Fibroblast of skin of left quadriceps (primary cell): Measurements from ENCODE around the gene AVEN.
A peak's percentile ranks its signal among the peaks of the same experiment; 100 is the strongest.
"Not testable (repeated sequence)": the region's sequence is repeated elsewhere in the genome, so short reads cannot be mapped to it uniquely, and the experiment has no call there.

Experiments
- DNase-seq, 2 experiments: peaks; one replicate each; pipeline ENCODE4 v3.0.0-alpha.2; 2013; ENCODE audit warnings: low read depth in 2 of 2

AVEN gene

GRCh38 chr15:34039790-34040113, 748 bp upstream of the AVEN start:
- DNase-seq, result no peak

DNA sequence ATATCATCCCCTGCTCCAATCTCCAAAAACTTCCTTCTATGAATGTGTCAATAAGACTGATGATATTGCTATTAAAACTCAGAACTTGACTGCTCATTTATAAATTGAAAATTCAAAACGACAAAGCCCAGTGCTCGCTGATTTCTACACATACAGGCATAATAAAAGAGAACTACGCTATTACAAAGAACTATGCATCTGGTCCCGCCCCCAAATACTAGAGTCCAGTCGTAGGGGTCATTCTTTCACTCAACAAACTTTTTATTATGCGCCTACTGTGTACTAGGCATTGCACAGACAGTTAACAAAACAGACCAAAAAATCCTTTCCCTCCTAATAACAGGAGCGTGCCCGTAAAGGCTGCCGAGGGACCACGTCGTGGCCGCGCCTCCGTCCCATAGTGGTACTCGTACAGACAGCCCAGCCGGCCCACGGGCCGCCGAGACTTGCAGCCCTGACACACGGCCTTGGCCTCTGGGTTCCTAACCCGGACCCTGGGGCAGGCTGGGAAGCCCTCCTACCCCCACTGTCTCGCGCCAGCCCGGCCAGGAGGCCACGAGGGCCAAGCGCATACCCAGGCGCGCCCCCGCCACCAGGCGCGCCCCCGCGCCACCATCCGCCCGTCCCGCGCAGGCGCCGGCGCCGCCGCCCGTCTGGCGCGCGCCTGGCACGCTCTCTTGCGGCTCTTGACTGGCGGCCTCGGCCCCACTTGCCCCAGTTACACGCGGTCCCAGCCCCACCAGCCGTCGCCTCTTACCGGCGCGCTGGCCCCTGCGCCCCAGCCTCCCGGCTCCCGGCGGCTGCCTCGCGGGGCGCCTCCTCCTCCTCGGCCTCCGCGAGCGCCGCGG, 757 bp downstream of the AVEN start:
- peak; percentile 34 to 52 for DNase-seq

GRCh38 chr15:34031987-34032760, 6.8 kb downstream of the AVEN start:
- no peak for DNase-seq

DNA sequence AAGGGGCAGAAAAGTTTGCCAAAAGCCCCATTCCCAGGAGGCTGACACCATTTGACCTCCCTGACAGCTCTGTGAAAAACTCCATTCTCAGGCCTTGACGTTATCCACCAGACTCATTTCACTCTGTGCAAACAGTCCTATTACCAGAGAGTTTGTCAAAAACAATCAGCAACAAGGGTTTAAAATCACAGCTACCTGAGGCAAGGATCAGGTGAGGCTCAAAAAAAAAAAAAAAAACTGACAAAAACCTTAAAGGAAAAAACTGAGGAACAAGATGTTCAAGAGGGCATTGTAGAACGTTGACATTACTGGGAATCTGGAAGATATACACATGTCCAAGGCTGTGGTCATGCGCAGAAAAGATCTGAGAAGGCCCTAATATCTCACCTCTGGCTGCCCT, 11.4 kb downstream of the AVEN start:
- DNase-seq, result no peak

DNA sequence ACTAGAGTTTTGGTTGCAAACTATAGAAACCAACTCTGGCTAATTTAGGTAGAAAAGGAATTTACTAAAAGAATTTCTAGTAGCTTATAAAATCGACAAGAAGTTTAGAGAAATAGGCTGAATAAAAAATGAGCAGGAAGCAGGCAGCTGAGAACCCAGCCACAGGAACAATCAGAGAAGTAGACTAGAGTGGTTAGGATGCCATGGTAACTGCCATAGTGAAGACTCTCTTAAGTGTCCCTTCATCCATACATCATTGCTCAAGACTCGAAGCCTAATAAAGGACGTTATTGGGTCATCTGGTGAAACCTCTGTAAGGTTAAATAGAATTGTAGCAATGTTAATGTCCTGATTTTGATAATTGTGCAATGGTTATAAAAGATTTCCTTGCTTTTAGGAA, 13.8 kb downstream of the AVEN start:
- no peak for DNase-seq

DNA sequence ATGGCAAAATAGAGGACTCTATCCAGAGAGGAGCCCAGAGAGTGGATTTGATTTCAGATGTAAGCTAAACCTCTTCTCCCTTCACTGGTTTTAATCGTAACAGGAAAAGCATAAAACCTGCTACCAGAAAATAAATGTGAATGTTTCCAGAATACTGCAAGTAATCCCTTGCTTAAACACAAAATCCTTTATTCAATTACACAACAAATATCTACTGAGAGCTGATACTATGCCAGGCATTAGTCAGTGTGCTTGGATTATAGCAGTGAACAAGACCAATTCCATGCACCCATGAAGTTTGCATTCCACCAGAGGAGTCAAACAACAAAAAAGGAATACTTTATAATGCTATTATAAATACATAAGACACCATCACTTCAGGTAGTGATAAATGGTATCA, 15.1 kb downstream of the AVEN start:
- DNase-seq, result no peak

DNA sequence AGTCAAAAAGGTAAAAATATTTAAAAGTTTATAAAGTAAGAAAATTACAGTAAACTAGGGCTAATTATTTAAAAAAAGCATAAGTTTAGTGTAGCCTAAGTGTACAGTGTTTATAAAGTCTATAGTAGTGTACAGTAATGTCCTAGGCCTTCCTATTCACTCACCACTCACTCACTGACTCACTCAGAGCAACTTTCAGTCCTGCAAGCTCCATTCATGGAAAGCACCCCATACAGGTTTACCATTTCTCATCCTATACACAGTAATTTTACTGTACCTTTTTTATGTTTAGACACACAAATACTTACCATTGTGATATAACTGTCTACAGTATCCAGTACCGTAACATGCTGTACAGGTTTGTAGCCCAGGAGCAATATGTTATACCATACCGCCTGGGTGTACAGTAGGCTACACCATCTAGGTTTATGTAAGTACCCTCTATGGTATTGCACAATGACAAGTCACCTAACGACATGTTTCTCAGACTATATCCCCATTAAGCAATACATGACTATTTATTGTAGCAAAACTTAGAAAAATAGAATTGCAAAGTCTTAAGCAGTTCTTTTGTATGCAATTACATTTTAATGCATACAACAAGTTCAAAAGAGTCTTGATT, 19.5 kb downstream of the AVEN start:
- DNase-seq, result no peak

GRCh38 chr15:34018738-34019137, 20.3 kb downstream of the AVEN start:
- not testable (repeated sequence) for DNase-seq

GRCh38 chr15:34018021-34018645, 20.9 kb downstream of the AVEN start:
- DNase-seq, result no peak

DNA sequence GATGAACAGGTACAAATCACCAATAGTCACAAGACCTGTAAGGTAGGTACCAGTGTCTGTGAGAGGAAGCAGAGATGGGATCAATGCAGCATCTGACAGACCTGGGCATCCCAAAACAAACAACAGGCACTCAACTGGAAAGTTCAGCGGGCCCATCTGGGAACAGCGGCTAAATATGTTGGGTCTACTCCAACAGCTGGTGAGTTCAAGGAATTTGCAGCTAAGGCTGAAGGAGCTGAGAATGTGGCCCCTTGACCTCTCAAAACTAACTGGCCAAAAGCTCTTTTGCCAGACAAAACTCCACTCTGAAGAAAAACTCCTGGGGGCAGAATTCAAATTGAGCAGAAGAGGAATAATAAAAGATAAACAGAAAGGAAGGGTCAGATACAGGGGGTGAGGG, 24.4 kb downstream of the AVEN start:
- no peak for DNase-seq

DNA sequence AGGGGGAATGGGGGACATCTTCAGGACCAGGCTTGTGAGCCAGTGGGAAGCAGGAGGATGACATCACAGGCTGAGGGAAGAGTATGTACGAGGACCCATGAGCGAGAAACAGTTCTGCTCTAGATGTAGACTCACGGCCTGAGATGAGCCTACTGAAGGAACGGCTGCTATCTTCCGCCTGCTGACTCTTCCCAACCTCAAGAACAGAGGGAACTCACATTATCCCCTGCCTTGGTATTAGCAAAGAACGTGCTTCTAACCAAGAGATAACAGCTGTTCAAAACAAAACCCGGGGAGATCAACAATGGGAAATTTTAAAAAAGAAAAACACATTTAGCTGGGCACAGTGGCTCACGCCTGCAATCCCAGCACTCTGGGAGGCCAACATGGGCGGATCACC, 25.3 kb downstream of the AVEN start:
- no peak for DNase-seq

GRCh38 chr15:34012461-34013028, 26.5 kb downstream of the AVEN start:
- no peak for DNase-seq

GRCh38 chr15:34011481-34011880, 27.5 kb downstream of the AVEN start:
- DNase-seq, result no peak

- DNase-seq, result no peak
Measured at GRCh38 chr15:34010921-34011320, 28.1 kb downstream of the AVEN start.

GRCh38 chr15:34009656-34010055, 29.3 kb downstream of the AVEN start:
- no peak for DNase-seq

- no peak for DNase-seq
Measured at GRCh38 chr15:34006381-34006780, 32.6 kb downstream of the AVEN start.

- no peak for DNase-seq
Measured at GRCh38 chr15:34001536-34001935, 37.5 kb downstream of the AVEN start.

- DNase-seq, result not testable (repeated sequence)
Measured at GRCh38 chr15:33995666-33996065, 43.3 kb downstream of the AVEN start.

DNA sequence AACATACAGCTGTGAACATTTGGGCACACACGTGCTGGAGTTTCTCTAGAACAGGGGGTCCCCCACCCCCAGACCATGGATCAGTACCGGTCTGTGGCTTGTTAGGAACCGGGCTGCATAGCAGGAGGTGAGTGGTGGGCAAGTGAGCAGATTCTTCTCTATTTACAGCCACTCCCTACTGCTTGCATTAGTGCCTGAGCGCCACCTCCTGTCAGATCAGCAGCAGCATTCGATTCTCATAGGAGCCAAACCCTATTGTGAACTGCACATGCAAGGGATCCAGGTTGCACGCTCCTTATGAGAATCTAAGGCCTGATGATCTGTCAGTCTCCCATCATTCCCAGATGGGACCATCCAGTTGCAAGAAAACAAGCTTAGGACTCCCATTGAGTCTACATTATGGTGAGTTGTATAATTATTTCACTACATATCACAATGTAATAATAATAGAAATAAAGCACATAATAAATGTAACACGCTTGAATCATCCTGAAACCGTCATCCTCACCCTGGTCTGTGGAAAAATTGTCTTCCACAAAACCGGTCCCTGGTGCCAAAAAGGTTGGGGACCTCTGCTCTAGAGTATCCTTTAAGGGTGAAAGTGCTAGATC, 44.9 kb downstream of the AVEN start:
- DNase-seq, result no peak

DNA sequence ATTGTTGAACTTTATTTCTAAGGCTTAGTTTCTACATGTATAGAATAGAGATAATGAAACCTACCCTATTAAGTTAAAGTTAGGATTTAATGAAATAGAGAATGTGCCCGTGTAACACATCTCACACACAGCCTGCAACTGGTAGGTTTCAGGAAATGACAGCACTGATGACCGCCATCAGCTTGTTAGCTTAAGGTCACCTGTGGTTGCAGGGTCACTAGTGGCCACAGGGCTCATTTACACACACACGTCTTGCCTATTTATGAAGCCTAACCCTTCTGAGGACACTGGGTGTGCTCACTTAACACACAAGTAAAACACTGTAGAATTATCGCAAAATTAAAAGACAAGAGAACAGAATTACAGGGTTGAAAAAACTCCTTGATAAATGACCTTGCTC, 50.6 kb downstream of the AVEN start:
- no peak for DNase-seq

- no peak for DNase-seq
Measured at GRCh38 chr15:33987444-33987843, 51.6 kb downstream of the AVEN start.

DNA sequence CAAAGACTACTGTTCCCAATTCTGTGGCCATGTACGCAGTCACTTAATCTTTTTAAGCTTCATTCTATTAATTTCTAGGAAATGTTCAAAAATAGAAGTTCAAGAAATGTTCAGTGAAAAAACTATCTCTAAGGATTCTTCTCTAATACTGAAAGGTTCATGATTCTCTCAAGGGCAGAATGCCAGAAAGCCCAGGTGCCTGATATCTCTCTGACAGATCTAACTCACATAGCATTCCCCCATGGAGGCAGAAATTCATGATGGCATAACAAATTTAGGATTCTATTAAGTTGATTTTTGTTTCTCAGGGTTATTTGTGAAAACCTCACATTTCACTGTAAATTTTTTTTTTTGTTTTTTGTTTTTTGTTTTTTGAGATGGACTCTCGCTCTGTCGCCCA, 53.3 kb downstream of the AVEN start:
- DNase-seq, result no peak
